ENCODE data around the gene MAGED2.
"Not testable (repeated sequence)": the region's sequence is repeated elsewhere in the genome, so short reads cannot be mapped to it uniquely, and the experiment has no call there.

Gene MAGED2, protein sequence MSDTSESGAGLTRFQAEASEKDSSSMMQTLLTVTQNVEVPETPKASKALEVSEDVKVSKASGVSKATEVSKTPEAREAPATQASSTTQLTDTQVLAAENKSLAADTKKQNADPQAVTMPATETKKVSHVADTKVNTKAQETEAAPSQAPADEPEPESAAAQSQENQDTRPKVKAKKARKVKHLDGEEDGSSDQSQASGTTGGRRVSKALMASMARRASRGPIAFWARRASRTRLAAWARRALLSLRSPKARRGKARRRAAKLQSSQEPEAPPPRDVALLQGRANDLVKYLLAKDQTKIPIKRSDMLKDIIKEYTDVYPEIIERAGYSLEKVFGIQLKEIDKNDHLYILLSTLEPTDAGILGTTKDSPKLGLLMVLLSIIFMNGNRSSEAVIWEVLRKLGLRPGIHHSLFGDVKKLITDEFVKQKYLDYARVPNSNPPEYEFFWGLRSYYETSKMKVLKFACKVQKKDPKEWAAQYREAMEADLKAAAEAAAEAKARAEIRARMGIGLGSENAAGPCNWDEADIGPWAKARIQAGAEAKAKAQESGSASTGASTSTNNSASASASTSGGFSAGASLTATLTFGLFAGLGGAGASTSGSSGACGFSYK

GRCh38 chrX:54807524-54808108, at the start of gene MAGED2:
Gene MAGED2 (plus strand): TSS chrX:54807745. CDS start chrX:54809332, 1,587 bp downstream.
- peak; percentile 41 for DNase-seq

- DNase-seq, result no peak
These were observed 49.2 kb upstream of the MAGED2 start for GRCh38 chrX:54758114-54759055.

GRCh38 chrX:54774391-54775094, 33.0 kb upstream of the MAGED2 start:
- DNase-seq, result peak; percentile 61

GRCh38 chrX:54776061-54776460, 31.5 kb upstream of the MAGED2 start:
- no peak for DNase-seq

DNA sequence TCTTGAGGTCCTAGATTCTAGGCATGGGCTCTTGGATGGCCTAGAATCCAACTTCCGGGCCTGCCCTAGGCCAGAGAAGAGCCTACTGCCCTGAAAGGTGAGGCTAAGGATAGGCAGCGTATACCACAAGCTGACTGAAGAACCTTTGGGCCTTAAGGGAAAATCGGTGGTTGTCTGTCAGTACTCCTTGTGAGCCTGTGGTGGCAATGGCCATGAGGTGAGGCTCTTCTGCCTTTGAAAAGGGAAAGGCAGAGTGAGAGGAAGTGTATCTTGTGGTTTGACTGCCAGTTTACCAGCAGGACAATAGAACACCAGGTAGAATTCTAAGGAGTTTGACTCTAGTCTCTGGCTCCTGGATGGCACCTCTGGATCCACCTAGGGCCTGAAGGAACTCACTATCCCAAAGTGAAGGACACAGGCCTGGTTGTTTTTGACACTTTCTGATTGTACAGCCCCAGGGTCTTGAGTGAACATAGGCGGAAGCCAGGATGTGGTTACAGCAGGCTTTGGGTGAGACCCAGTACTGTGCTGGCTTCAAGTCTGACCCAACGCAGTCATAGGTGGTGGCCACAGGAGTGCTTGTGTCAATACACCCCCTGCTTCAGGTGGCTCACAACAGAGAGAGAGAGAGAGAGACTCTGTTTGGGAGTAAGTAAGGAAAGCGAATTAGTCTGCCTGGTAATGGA, 30.4 kb upstream of the MAGED2 start:
- no peak for DNase-seq

- DNase-seq, result no peak
These were observed 21.6 kb upstream of the MAGED2 start for GRCh38 chrX:54785901-54786300.

GRCh38 chrX:54786967-54787366, 20.6 kb upstream of the MAGED2 start:
- no peak for DNase-seq

DNA sequence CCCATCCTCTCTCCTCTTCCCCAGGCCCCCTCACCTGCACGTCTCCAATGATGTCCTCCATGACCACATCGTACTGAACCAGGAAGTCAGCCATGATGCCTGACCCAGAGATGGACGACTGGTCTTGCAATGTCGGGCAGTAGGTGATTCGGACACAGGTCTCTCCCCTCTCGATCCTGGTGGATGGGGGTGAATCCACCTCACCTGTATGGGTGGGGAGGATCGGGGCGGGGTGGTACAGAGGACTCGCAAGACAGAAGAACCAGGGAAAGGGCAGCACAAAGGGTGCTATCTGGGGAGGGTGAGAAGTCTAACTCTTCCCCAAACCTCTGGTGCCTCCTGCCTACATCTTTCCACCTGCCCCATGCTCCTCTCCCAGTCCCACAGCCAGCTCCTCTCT, 19.1 kb upstream of the MAGED2 start:
- DNase-seq, result no peak

- DNase-seq, result not testable (repeated sequence)
These were observed 18.1 kb upstream of the MAGED2 start for GRCh38 chrX:54789405-54789804.

- no peak for DNase-seq
These were observed 13.5 kb upstream of the MAGED2 start for GRCh38 chrX:54794028-54794427.

DNA sequence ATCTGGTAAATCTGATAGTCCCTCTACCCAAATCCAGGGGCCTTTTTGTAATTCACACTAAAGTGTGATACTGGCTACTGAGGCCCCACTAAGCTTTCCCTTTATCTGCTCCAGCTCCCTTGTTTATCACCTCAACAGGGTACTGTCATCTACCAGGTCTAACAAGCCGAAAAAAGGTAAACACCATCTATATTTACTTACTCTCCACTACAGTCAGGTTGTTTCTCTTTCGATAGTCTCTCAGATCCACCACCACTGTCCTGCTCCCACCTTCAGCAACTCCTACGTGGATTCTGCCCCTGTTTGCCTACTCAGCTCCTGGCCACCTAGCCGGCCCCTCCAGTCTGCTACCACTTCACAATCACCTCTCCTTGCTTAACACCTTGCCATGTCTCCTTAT, 12.8 kb upstream of the MAGED2 start:
- no peak for DNase-seq

GRCh38 chrX:54798137-54798536, 9.4 kb upstream of the MAGED2 start, which contains the start of gene ITIH6:
Gene ITIH6 (minus strand): TSS chrX:54798255. CDS start chrX:54798210, 45 bp downstream.
- no peak for DNase-seq

DNA sequence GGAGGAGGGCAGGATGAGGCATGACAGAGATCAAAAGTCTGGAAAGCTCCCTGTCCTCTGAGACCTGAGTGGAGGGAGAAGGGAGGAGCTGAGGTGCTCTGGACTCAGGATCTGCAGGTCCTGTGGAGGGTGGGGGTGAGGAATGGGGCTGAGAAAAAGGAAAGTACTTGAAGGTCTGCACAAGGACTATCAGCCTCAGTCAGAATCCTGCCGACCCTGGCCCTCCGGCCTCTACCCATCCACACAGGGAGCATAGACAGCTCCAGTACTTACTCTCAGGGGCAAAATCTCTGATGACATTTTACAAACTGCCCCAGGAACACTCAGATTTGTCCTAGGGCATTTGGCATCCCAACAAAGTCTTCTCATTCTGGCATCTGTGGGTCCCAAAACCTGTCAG, 8.5 kb upstream of the MAGED2 start:
- DNase-seq, result no peak

DNA sequence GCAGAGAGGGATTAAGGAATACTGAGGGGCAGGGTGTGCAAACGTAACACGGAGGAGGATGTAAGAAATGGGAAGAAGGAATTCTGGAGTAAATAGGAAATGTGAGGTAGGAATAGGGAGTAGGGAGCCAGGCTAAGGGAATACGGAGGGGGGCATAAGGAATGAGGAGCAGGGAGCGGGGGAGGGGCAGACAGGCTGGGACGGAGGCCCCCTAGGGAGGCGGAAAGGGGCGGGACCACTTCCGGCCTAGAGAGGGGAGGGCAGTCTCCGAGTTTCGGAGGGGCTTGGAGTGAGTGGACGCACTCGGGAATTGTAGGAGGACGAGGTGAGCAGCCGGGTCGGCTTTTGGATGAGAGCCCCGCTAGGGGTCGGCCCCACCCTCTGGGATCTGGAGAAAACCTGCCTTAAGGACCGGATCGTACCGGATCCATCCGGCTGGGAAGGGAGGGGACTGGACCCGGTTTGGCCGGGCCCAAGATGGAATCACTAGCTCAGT, 612 bp downstream of the MAGED2 start:
- peak; percentile 72 for DNase-seq

GRCh38 chrX:54808605-54809483, 1.3 kb downstream of the MAGED2 start:
- DNase-seq, result peak; percentile 95

- DNase-seq, result no peak
These were observed 3.0 kb downstream of the MAGED2 start for GRCh38 chrX:54810532-54810931.

DNA sequence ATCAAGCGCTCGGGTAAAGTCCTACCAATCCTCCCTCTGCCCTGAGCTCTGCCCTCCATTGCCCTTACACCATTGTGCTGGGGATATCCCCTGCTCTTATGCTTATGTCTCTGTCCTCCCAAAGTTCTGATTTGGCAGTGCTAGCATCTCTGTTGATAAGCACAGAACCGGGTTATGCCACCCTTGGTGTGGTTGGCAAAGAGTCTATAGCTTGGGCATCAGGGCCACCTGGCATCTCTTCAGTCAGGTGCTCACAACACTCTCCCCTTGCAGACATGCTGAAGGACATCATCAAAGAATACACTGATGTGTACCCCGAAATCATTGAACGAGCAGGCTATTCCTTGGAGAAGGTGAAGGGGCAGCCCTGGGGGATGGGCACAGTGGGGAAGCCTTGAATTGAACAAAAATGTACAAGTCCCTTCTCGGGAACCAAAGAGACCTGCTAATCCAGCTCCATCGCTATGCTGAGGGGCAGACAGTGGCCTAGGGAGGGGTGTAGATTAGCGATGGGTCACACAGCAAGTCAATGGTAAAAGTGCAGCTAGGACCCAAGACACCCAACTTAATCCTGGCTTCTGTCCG, 3.8 kb downstream of the MAGED2 start:
- no peak for DNase-seq

- DNase-seq, result no peak
These were observed 4.8 kb downstream of the MAGED2 start for GRCh38 chrX:54812306-54812705.

DNA sequence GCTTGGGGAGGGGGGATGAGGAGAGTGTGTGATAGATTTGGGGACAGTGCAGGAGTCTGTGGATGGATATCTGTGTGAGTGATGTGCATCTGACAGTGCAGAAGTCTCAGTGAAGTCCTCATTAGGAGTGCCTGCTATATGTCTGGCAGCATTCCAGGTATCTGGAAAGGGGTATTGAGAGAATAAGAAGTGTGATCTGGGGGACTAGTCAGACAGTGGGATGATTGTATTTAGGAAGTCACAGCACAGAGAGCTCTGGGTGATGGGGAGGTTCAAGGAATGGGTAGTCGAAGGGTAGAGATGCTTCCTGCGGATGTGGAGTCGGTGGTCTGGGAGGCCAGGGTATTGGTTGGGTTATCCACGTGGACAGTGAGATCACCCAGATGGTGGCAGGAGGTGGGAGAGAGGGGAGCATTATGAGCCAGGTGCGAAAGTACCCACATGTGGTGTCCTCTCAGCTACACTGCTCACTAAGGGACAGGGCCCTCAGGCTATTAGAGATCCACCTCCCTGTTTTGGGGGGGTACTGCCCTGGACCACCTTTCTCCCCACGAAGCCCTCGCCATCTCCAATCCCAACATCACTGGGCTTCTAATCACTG, 9.8 kb downstream of the MAGED2 start:
- peak; percentile 8 for DNase-seq
